OCI-LY7 (cell line): ENCODE measurements around the gene ATP8B3. TPM values are rescaled to one million over a fixed set of nuclear protein-coding genes. Genes with fewer than 3 reads are reported as not detected.

ENCODE experiments used
- BruUV-seq: library from RNA; stranded (reverse); fragments of 400-500 nt; replicated peaks from 2 replicates; lab custom pipeline; 2021; lab: Mats Ljungman, UMichigan
- CTCF ChIA-PET: fragments of 300-600 bp; sonication (Branson Sonifier 250); formaldehyde crosslinking; loops from one replicate; lab custom pipeline; 2022; ENCODE audit warnings: antibody characterized with exemption; ENCODE audit not compliant: unreplicated experiment; lab: Charles Lee
- POLR2A ChIA-PET: fragments of 300-600 bp; sonication (Branson Sonifier 250); formaldehyde crosslinking; loops from one replicate; lab custom pipeline; 2022; ENCODE audit warnings: antibody characterized with exemption; lab: Charles Lee
- DNase-seq: peaks from one replicate; pipeline ENCODE4 v3.0.0-alpha.2; 2015; ENCODE audit warnings: low spot score
- H2AFZ ChIP-seq: fragments of 200-600 bp; sonication (generic), shearing (Covaris generic); 2 replicates; pipeline ENCODE4 v1.6.1; 2014; ENCODE audit warnings: mild to moderate bottlenecking, antibody characterized with exemption, low read length, moderate library complexity
- H3K27ac ChIP-seq: fragments of 200-600 bp; sonication (generic); 2 replicates; pipeline ENCODE4 v1.5.1; 2014; ENCODE audit warnings: mixed run types, low read depth, mild to moderate bottlenecking, moderate library complexity, low read length, inconsistent platforms; ENCODE audit not compliant: poor library complexity, severe bottlenecking
- H3K36me3 ChIP-seq: fragments of 200-600 bp; sonication (generic); 2 replicates; pipeline ENCODE4 v1.6.1; 2014; ENCODE audit warnings: mild to moderate bottlenecking, antibody characterized with exemption, low read length, moderate library complexity, mixed read lengths; ENCODE audit not compliant: insufficient read depth
- H3K4me1 ChIP-seq: fragments of 200-600 bp; sonication (generic); 2 replicates; pipeline ENCODE4 v1.5.1; 2014; ENCODE audit warnings: mild to moderate bottlenecking, low read length; ENCODE audit not compliant: insufficient read depth, poor library complexity, severe bottlenecking
- H3K4me2 ChIP-seq: fragments of 200-600 bp; sonication (generic); 2 replicates; pipeline ENCODE4 v1.6.1; 2014; ENCODE audit warnings: mild to moderate bottlenecking, low read length
- H3K4me3 ChIP-seq: fragments of 200-600 bp; sonication (generic); 2 replicates; pipeline ENCODE4 v1.5.1; 2014; ENCODE audit warnings: mild to moderate bottlenecking, low read depth, low read length; ENCODE audit not compliant: poor library complexity, severe bottlenecking
- H3K79me2 ChIP-seq: fragments of 200-600 bp; sonication (generic); 2 replicates; pipeline ENCODE4 v1.6.1; 2016; ENCODE audit warnings: low read depth, mild to moderate bottlenecking, low read length, moderate library complexity, mixed read lengths; ENCODE audit not compliant: insufficient read depth
- H3K9me2 ChIP-seq: fragments of 200-600 bp; sonication (generic); 2 replicates; pipeline ENCODE4 v1.6.1; 2016; ENCODE audit warnings: mild to moderate bottlenecking, low read length, mixed read lengths; ENCODE audit not compliant: insufficient read depth
- H3K9me3 ChIP-seq: fragments of 200-600 bp; sonication (generic); 2 replicates; pipeline ENCODE4 v1.6.1; 2014; ENCODE audit warnings: mild to moderate bottlenecking, mixed run types, low read length, mixed read lengths
- H4K20me1 ChIP-seq: fragments of 200-600 bp; sonication (generic); 2 replicates; pipeline ENCODE4 v1.6.1; 2014; ENCODE audit warnings: mild to moderate bottlenecking, antibody characterized with exemption, low read length, moderate library complexity, mixed read lengths; ENCODE audit not compliant: insufficient read depth
- EZH2phosphoT487 ChIP-seq: fragments of 200-600 bp; sonication (generic); IDR thresholded peaks from 2 replicates; pipeline ENCODE4 v1.6.1; 2018; ENCODE audit warnings: low read depth, borderline replicate concordance, mild to moderate bottlenecking, mixed run types, antibody characterized with exemption, low read length, moderate library complexity, mixed read lengths
- intact Hi-C: fragments of 100-400 bp; cut with micrococcal nuclease; formaldehyde crosslinking; loops from one replicate; pipeline ENCODE4 v1.10.0; 2022; ENCODE audit not compliant: unreplicated experiment
- total RNA-seq, 2 experiments: library from RNA; depleted of rRNA in 1 of 2; stranded (reverse); fragments of >200 nt in 1 of 2; shearing (Covaris generic) in 1 of 2; gene quantifications; 2 replicates each; pipeline ENCODE4 v1.2.3, GENCODE V29; 2014 to 2022
- TF ChIP-seq, protein P1 (sequence below): fragments of 200-600 bp; sonication (generic); conservative IDR thresholded peaks from 2 replicates; pipeline ENCODE4 v1.5.1; 2014; ENCODE audit warnings: mild to moderate bottlenecking, antibody characterized with exemption, low read length, moderate library complexity, mixed read lengths

ATP8B3 gene
- total RNA-seq, 2 experiments from 2014 or later, result 5.9 to 19.3 TPM

DNA sequence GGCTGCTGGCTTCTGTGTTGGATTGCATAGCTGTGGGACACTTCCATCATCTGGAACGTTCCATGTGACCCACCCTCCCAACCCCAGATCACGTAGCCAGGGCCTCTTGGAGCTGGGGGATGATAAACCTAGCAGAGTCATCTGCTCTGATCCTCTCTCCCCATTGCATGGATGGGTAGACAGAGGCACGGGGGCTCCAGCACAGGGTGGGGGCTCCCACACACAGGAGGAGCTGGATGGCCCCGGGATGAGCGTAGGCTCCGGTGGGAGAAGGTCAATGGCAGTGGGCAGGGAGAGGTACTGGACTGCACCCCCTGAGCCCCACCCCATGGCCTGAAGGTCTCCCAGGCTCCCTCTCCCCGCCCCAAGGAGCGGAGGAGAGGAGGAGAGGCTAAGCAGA is 25.4 kb downstream of the ATP8B3 start:
- TF ChIP-seq, protein P1, sequence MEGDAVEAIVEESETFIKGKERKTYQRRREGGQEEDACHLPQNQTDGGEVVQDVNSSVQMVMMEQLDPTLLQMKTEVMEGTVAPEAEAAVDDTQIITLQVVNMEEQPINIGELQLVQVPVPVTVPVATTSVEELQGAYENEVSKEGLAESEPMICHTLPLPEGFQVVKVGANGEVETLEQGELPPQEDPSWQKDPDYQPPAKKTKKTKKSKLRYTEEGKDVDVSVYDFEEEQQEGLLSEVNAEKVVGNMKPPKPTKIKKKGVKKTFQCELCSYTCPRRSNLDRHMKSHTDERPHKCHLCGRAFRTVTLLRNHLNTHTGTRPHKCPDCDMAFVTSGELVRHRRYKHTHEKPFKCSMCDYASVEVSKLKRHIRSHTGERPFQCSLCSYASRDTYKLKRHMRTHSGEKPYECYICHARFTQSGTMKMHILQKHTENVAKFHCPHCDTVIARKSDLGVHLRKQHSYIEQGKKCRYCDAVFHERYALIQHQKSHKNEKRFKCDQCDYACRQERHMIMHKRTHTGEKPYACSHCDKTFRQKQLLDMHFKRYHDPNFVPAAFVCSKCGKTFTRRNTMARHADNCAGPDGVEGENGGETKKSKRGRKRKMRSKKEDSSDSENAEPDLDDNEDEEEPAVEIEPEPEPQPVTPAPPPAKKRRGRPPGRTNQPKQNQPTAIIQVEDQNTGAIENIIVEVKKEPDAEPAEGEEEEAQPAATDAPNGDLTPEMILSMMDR, result no peak
- TF ChIP-seq EZH2phosphoT487, result no peak
- Histone ChIP-seq H3K27ac (no peak overlapping the region), H3K36me3 (no peaks in the 10 kb centered on the region), H3K9me3 (no peaks in the 10 kb centered on the region), H2AFZ (no peak overlapping the region), H3K79me2 (no peaks in the 10 kb centered on the region), H3K4me3 (no peak overlapping the region), H4K20me1 (no peaks in the 10 kb centered on the region), H3K4me1 (no peaks in the 10 kb centered on the region), H3K9me2 (no peaks in the 10 kb centered on the region), H3K4me2 (no peak overlapping the region)
- no TSS peak for BruUV-seq
- intact Hi-C loops, result no loop called here
- no peak for DNase-seq
- ChIA-PET CTCF (no interaction called here), POLR2A (interaction anchor here (0.7 kb wide), 1 partner anchor 81 kb away, joined by 3 read pairs; no protein-coding TSS in a partner anchor)

GRCh38 chr19:1785310-1785709 is 26.8 kb downstream of the ATP8B3 start:
- intact Hi-C loops, result no loop called here
- TF ChIP-seq EZH2phosphoT487, result no peak
- TF ChIP-seq, protein P1, result no peak
- no peak overlapping the region for H3K27ac ChIP-seq
- H3K4me3 ChIP-seq, result no peak overlapping the region
- H3K9me2 ChIP-seq, result no peaks in the 10 kb centered on the region
- no peak for DNase-seq
- ChIA-PET CTCF (interaction anchor here (0.6 kb wide), 2 partner anchors 14 to 238 kb away, joined by 3 read pairs; no protein-coding TSS in a partner anchor), POLR2A (no interaction called here)
- H3K4me1 ChIP-seq, result no peaks in the 10 kb centered on the region
- no peaks in the 10 kb centered on the region for H4K20me1 ChIP-seq
- no peak overlapping the region for H3K4me2 ChIP-seq
- H2AFZ ChIP-seq, result no peak overlapping the region
- H3K36me3 ChIP-seq, result no peaks in the 10 kb centered on the region
- no peaks in the 10 kb centered on the region for H3K9me3 ChIP-seq
- H3K79me2 ChIP-seq, result no peaks in the 10 kb centered on the region
- BruUV-seq, result no TSS peak

DNA sequence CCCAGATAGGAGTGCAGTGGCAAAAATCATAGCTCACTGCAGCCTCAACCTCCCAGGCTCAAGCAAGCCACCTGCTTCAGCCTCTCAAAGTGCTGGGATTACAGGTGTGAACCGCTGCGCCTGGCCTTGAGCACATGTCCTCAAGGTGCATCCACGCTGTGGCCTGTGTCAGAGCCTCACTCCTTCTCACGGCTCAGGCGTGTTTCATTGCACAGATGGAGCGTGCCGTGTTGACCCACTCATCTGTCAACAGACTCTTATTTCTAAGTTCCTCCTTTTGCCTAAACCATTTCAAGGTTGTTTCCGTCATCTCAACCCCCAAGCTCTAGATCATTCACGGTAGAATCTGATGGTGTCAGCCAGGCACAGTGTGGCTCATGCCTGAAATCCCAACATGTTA is 28.2 kb downstream of the ATP8B3 start:
- H3K9me3 ChIP-seq, result no peaks in the 10 kb centered on the region
- no peak overlapping the region for H2AFZ ChIP-seq
- BruUV-seq, result no TSS peak
- H3K4me2 ChIP-seq, result no peak overlapping the region
- H4K20me1 ChIP-seq, result no peaks in the 10 kb centered on the region
- ChIA-PET POLR2A (no interaction called here), CTCF (no interaction called here)
- DNase-seq, result no peak
- H3K9me2 ChIP-seq, result no peaks in the 10 kb centered on the region
- intact Hi-C loops, result no loop called here
- no peak overlapping the region for H3K27ac ChIP-seq
- TF ChIP-seq, protein P1, result no peak
- no peak for TF ChIP-seq EZH2phosphoT487
- no peaks in the 10 kb centered on the region for H3K36me3 ChIP-seq
- H3K79me2 ChIP-seq, result no peaks in the 10 kb centered on the region
- H3K4me3 ChIP-seq, result no peak overlapping the region
- H3K4me1 ChIP-seq, result no peaks in the 10 kb centered on the region
